ENCODE results near the gene DIPK1C. TPM values are rescaled to one million over a fixed set of nuclear protein-coding genes. Genes with fewer than 3 reads are reported as not detected.

Gene DIPK1C
- total and polyA plus RNA-seq, 9 of the 15 experiments (the other 6 are each of a cell fraction or from before 2014, with no cell fraction given) = 0.04 to 0.32 (median 0.15) TPM; not detected in 2

- TF ChIP-seq, protein P1, sequence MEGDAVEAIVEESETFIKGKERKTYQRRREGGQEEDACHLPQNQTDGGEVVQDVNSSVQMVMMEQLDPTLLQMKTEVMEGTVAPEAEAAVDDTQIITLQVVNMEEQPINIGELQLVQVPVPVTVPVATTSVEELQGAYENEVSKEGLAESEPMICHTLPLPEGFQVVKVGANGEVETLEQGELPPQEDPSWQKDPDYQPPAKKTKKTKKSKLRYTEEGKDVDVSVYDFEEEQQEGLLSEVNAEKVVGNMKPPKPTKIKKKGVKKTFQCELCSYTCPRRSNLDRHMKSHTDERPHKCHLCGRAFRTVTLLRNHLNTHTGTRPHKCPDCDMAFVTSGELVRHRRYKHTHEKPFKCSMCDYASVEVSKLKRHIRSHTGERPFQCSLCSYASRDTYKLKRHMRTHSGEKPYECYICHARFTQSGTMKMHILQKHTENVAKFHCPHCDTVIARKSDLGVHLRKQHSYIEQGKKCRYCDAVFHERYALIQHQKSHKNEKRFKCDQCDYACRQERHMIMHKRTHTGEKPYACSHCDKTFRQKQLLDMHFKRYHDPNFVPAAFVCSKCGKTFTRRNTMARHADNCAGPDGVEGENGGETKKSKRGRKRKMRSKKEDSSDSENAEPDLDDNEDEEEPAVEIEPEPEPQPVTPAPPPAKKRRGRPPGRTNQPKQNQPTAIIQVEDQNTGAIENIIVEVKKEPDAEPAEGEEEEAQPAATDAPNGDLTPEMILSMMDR (IDR thresholded peaks at IDR 0.05 in 2 of 3, conservative IDR thresholded peaks at IDR 0.05 in 1 of 3; ENCODE audit: insufficient read depth in 2 of 3, low read depth in 1 of 3, low read length in 3 of 3) = peak; percentile 17 to 39 (median 24); a peak in 3 of 6 replicates
- 0 out of 2 replicates have a peak, but pooled peaks have one; percentile 21 for TF ChIP-seq ZNF584 (CRISPR knock-in tag; IDR thresholded peaks at IDR 0.05; ENCODE audit: low read depth)
- no peak for TF ChIP-seq CBFA2T2 (conservative IDR thresholded peaks at IDR 0.05)
- no peak for TF ChIP-seq NR2C1 (IDR thresholded peaks at IDR 0.05)
- 0 out of 2 replicates have a peak, but pooled peaks have one; percentile 3 for TF ChIP-seq NR2C1 (tag; IDR thresholded peaks at IDR 0.05)
- peak; percentile 89 for TF ChIP-seq ZFX (CRISPR knock-in tag; IDR thresholded peaks at IDR 0.05)
- TF ChIP-seq SAP30 (IDR thresholded peaks at IDR 0.05; ENCODE audit: borderline replicate concordance, insufficient read depth, low read depth, low read length, poor library complexity, severe bottlenecking) = peak; percentile 54
- 0 out of 2 replicates have a peak, but pooled peaks have one; percentile 36 for TF ChIP-seq MTA3 (IDR thresholded peaks at IDR 0.05; ENCODE audit: borderline replicate concordance)
- TF ChIP-seq RFX1 (IDR thresholded peaks at IDR 0.05) = peak; percentile 13; the same call in 1 of the 2 replicates
- peak; percentile 35 for TF ChIP-seq PCBP1 (IDR thresholded peaks at IDR 0.05; ENCODE audit: low read depth, low read length, poor library complexity, severe bottlenecking)
- TF ChIP-seq TEAD1 (CRISPR knock-in tag; IDR thresholded peaks at IDR 0.05) = 0 out of 4 replicates have a peak, but pooled peaks of 1 of the 2 experiments have one; percentile 45
- no peak for TF ChIP-seq ZNF277 (CRISPR knock-in tag; IDR thresholded peaks at IDR 0.05; ENCODE audit: borderline replicate concordance)
- TF ChIP-seq FOXK2 (conservative IDR thresholded peaks at IDR 0.05 in 1 of 2, IDR thresholded peaks at IDR 0.05 in 1 of 2; ENCODE audit: low read depth in 2 of 2) = no peak
- 0 out of 2 replicates have a peak, but pooled peaks have one; percentile 11 for TF ChIP-seq AFF4 (CRISPR knock-in tag; IDR thresholded peaks at IDR 0.05)
- peak; percentile 68 for TF ChIP-seq L3MBTL2 (IDR thresholded peaks at IDR 0.05)
- peak; percentile 61 for TF ChIP-seq MAX (CRISPR knock-in tag; IDR thresholded peaks at IDR 0.05)
- no peak for TF ChIP-seq NFIX (CRISPR knock-in tag; IDR thresholded peaks at IDR 0.05; ENCODE audit: low read depth)
- TF ChIP-seq NFRKB (IDR thresholded peaks at IDR 0.05; ENCODE audit: low read depth) = 0 out of 2 replicates have a peak, but pooled peaks have one; percentile 31
Observed at GRCh38 chr18:74496508-74497323, 39.6 kb upstream of the DIPK1C start (continued).
